ENCODE results near the gene PRSS27.
A peak's percentile ranks its signal among the peaks of the same experiment; 100 is the strongest.

DNA sequence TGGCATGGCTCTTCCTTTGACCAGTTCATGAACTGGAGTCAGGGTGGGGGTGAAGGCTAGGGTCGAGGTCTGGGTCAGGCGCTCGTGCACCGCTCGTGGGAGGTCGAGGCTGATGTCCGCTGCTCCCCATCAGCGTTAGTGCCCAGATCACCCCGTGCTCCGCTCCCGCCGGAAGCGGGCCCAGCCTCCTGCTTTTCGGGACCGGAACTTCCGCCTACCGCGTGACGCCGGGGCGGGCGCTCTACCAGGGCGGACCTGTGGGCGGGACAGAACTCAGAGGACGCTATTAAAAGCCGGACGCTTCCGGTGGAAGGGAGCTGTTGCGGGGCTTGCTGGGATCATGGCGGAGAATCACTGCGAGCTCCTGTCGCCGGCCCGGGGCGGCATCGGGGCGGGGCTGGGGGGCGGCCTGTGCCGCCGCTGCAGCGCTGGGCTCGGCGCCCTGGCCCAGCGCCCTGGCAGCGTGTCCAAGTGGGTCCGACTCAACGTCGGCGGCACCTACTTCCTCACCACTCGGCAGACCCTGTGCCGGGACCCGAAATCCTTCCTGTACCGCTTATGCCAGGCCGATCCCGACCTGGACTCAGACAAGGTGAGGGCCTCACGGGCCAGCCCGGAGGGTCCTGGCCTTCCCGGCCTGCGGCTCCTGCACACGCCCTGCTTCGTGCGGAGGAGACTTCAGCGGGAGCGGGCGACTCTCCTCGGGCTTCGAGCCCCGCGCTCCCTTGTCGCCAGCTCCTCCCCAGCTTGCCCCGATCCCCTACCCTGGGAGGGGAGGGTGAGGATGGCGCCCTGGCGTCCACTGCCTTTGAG is 37.6 kb downstream of the PRSS27 start, which contains the start of gene KCTD5:
- TF ChIP-seq, protein P1, sequence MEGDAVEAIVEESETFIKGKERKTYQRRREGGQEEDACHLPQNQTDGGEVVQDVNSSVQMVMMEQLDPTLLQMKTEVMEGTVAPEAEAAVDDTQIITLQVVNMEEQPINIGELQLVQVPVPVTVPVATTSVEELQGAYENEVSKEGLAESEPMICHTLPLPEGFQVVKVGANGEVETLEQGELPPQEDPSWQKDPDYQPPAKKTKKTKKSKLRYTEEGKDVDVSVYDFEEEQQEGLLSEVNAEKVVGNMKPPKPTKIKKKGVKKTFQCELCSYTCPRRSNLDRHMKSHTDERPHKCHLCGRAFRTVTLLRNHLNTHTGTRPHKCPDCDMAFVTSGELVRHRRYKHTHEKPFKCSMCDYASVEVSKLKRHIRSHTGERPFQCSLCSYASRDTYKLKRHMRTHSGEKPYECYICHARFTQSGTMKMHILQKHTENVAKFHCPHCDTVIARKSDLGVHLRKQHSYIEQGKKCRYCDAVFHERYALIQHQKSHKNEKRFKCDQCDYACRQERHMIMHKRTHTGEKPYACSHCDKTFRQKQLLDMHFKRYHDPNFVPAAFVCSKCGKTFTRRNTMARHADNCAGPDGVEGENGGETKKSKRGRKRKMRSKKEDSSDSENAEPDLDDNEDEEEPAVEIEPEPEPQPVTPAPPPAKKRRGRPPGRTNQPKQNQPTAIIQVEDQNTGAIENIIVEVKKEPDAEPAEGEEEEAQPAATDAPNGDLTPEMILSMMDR (IDR thresholded peaks at IDR 0.05) = peak in 2 of 5 experiments; percentile 46 to 49
- peak; percentile 85 to 98 for TF ChIP-seq EP300 (IDR thresholded peaks at IDR 0.05)
